ENCODE measurements around the gene ASB2. TPM values are rescaled to one million over a fixed set of nuclear protein-coding genes. Genes with fewer than 3 reads are reported as not detected.
A peak's percentile ranks its signal among the peaks of the same experiment; 100 is the strongest.

ASB2 gene
- total RNA-seq, 1 experiment from 2014 or later = 0.35 TPM

DNA sequence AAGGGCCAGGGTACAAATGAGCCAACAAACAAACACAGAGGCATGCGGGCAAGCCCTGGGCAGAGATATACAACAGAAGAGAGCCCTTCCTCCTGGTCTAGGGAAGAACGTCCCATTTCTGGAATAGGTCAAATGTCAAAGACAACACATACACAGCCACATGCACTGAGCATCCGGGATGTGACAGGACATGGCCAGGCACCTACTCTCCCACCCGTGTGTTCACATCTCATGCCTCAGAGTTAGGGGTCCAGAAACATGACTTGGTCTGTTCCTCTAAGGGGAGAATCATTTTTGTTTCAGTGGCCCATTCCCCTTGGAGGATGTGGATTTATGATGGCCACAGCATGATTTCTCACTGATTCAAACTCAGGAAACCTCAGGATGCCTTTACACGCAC is 801 bp upstream of the ASB2 start:
- H3K36me3 Mint-ChIP-seq (ENCODE audit: insufficient read depth in 1 of 3, low read depth in 3 of 3) = no peaks in the 10 kb centered on the region
- Histone ChIP-seq H4K91ac (ENCODE audit: insufficient read length, low read depth, low read length) (no peak overlapping the region), H2BK120ac (ENCODE audit: low read depth, low read length, poor library complexity, severe bottlenecking) (no peak overlapping the region), H2BK20ac (ENCODE audit: low read depth, low read length, poor library complexity, severe bottlenecking) (no peak overlapping the region), H3K4me1 (ENCODE audit: insufficient read depth, low read length) (no peaks in the 10 kb centered on the region; the same call in 1 of the 2 replicates), H3K9ac (ENCODE audit: extremely low read depth, insufficient read length, low read length) (no peak overlapping the region), H2AFZ (ENCODE audit: low read length) (no peak overlapping the region), H2BK5ac (ENCODE audit: insufficient read length, low read length) (no peak overlapping the region), H3K79me2 (ENCODE audit: insufficient read depth, low read length) (no peaks in the 10 kb centered on the region), H3K56ac (ENCODE audit: insufficient read length, low read depth, low read length) (no peak overlapping the region), H2BK15ac (ENCODE audit: low read depth, low read length) (no peak overlapping the region), H3K27me3 (ENCODE audit: insufficient read depth, low read length) (no peaks in the 10 kb centered on the region), H3K79me1 (ENCODE audit: insufficient read depth, low read depth, low read length, poor library complexity, severe bottlenecking) (no peaks in the 10 kb centered on the region), H2AK5ac (ENCODE audit: insufficient read length, low read length) (no peak overlapping the region), H3T11ph (ENCODE audit: low read length) (no peak overlapping the region), H4K5ac (ENCODE audit: insufficient read length, low read depth, low read length) (no peak overlapping the region), H4K20me1 (ENCODE audit: control insufficient read depth, insufficient read depth, insufficient read length) (no peaks in the 10 kb centered on the region), H3K23me2 (ENCODE audit: insufficient read length, low read depth, low read length, poor library complexity, severe bottlenecking) (no peaks in the 10 kb centered on the region), H3K9me3 (ENCODE audit: control insufficient read depth, low read depth, low read length) (no peaks in the 10 kb centered on the region), H3K18ac (ENCODE audit: insufficient read length, low read depth, low read length) (peak overlapping the region; percentile 13), H3K4ac (ENCODE audit: low read depth, low read length) (no peak overlapping the region), H3K23ac (ENCODE audit: insufficient read length, low read depth, low read length) (no peak overlapping the region), H3K27ac (ENCODE audit: insufficient read length, low read depth, low read length) (no peak overlapping the region), H3K4me2 (ENCODE audit: insufficient read depth, insufficient read length, low read length) (no peak overlapping the region), H4K8ac (replicated peaks; ENCODE audit: insufficient read length, low read depth, low read length) (no peak overlapping the region), H3K14ac (ENCODE audit: insufficient read depth, low read length) (no peak overlapping the region), H2BK12ac (ENCODE audit: insufficient read length, low read depth, low read length) (no peak overlapping the region)
- no CpG with 5 or more reads among the region's 5 CpGs for WGBS (ENCODE audit: extremely low coverage, insufficient read length, low lambda C conversion rate)
- peaks cover 2% of the 10 kb centered on the region; the same call in 1 of the 2 replicates for H3K27me3 Mint-ChIP-seq (ENCODE audit: low read depth)
- TF ChIP-seq, protein P1, sequence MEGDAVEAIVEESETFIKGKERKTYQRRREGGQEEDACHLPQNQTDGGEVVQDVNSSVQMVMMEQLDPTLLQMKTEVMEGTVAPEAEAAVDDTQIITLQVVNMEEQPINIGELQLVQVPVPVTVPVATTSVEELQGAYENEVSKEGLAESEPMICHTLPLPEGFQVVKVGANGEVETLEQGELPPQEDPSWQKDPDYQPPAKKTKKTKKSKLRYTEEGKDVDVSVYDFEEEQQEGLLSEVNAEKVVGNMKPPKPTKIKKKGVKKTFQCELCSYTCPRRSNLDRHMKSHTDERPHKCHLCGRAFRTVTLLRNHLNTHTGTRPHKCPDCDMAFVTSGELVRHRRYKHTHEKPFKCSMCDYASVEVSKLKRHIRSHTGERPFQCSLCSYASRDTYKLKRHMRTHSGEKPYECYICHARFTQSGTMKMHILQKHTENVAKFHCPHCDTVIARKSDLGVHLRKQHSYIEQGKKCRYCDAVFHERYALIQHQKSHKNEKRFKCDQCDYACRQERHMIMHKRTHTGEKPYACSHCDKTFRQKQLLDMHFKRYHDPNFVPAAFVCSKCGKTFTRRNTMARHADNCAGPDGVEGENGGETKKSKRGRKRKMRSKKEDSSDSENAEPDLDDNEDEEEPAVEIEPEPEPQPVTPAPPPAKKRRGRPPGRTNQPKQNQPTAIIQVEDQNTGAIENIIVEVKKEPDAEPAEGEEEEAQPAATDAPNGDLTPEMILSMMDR (conservative IDR thresholded peaks at IDR 0.05) = no peak
- H3K4me1 Mint-ChIP-seq = peaks cover 14 to 36% of the 10 kb centered on the region in 2 experiments
- no peak for DNase-seq
- no peaks in the 10 kb centered on the region for H3K9me3 Mint-ChIP-seq
- H3K4me3 Mint-ChIP-seq = no peak overlapping the region
- no peak overlapping the region; a peak in 1 of 7 replicates for H3K27ac Mint-ChIP-seq
